Psoas muscle (tissue), 8 donors: ENCODE results near the gene COQ9. TPM values are rescaled to one million over a fixed set of nuclear protein-coding genes. Genes with fewer than 3 reads are reported as not detected.
"Not testable (repeated sequence)": the region's sequence is repeated elsewhere in the genome, so short reads cannot be mapped to it uniquely, and the experiment has no call there.

Experiments
- ATAC-seq, 4 donors: fragments of 200-7000 bp; cut with Tn5 transposase; one replicate each; pipeline ENCODE4 v1.9.1; 2020; ENCODE audit warnings: moderate library complexity in 3 of 4, mild to moderate bottlenecking in 2 of 4
- DNase-seq, 2 donors: peaks; one replicate each; pipeline ENCODE4 v3.0.0-alpha.2; 2020
- H3K27ac ChIP-seq: fragments of 200-600 bp; one replicate; pipeline ENCODE4 v1.8.0; 2022
- H3K27me3 ChIP-seq, 3 donors: fragments of 200-600 bp in 1 of 3; one replicate each; pipeline versions ENCODE4 v1.6.1 to v1.8.0; 2013 to 2022; ENCODE audit warnings: low read length in 2 of 3, mild to moderate bottlenecking in 2 of 3, moderate library complexity in 1 of 3; ENCODE audit not compliant: insufficient read depth in 3 of 3
- H3K36me3 ChIP-seq, 2 donors: fragments of 200-600 bp in 1 of 2; one replicate each; pipeline versions ENCODE4 v1.6.1 to v1.8.0; 2013 to 2022; ENCODE audit warnings: low read depth in 1 of 2, mild to moderate bottlenecking in 1 of 2, moderate library complexity in 1 of 2; ENCODE audit not compliant: insufficient read depth in 1 of 2
- H3K4me1 ChIP-seq: fragments of 200-600 bp; one replicate; pipeline ENCODE4 v1.8.0; 2022
- H3K4me3 ChIP-seq: fragments of 200-600 bp; one replicate; pipeline ENCODE4 v1.8.0; 2022; ENCODE audit warnings: mild to moderate bottlenecking
- H3K9me3 ChIP-seq: fragments of 200-600 bp; one replicate; pipeline ENCODE4 v1.8.0; 2022
- WGBS, 3 donors: extraction: QIAGEN DNeasy Blood & Tissue Kit; methylation state at CpG; one replicate each; pipeline versions ENCODE4 v1.1.6 to v1.1.7; 2013; 5-methylcytosine and 5-hydroxymethylcytosine counted together
- intact Hi-C, 2 donors: fragments of 100-400 bp; cut with DNase I; formaldehyde crosslinking; loops; one replicate each; pipeline versions ENCODE4 v1.11.0 to v1.14.2; 2022
- long read RNA-seq, 2 donors: library from polyadenylated mRNA; unstranded; transcript quantifications; one replicate each; pipeline ENCODE4 v2.0.0, GENCODE V29; 2021
- polyA plus RNA-seq, 3 donors: library from polyadenylated mRNA; stranded (reverse); fragments of 200-250 nt; gene quantifications; one replicate each; pipeline ENCODE4 v1.2.3, GENCODE V29; 2013
- total RNA-seq, 4 donors: library from RNA; stranded (reverse); fragmentation: NEBNext Ultra II Directional in 2 of 4; extraction: Animal tissue kit (Norgen Biotek cat#: 25700) in 2 of 4; gene quantifications; one replicate each; pipeline versions ENCODE4 v1.2.1 to v1.2.4, GENCODE V29; 2021 to 2023
- TF ChIP-seq, protein P1 (sequence below): fragments of 200-600 bp; IDR thresholded peaks from one replicate; pipeline ENCODE4 v1.8.0; 2022; ENCODE audit warnings: antibody characterized with exemption
- donor health status: healthy with polysubstance abuse.
- donor health status: DM: no; HTN: no; CAD: no; lungs with moderate emphysema.
- donor health status: Bipolar disorder and iron deficiency.
- donor health status: healthy.
- donor health status: DM: yes; HTN: yes; CAD: no.
- donor health status: DM: no; HTN: no; CAD: no.
- donor health status: DM: no; HTN: no; CAD: no.
- donor health status: DM: yes; HTN: yes; CAD: no.

COQ9 gene, protein sequence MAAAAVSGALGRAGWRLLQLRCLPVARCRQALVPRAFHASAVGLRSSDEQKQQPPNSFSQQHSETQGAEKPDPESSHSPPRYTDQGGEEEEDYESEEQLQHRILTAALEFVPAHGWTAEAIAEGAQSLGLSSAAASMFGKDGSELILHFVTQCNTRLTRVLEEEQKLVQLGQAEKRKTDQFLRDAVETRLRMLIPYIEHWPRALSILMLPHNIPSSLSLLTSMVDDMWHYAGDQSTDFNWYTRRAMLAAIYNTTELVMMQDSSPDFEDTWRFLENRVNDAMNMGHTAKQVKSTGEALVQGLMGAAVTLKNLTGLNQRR
- total RNA-seq = 100 to 1,000 TPM; 131 to 184 (median 152) TPM
- polyA plus RNA-seq = 100 to 1,000 TPM in 2 of 3 donors, 10 to 100 TPM in 1; 85.0 to 169 (median 149) TPM
- long read RNA-seq, donor 1, transcript COQ9-201 (9 exons, 1,677 nt) = major isoform, 238 of 259 reads
- long read RNA-seq, donor 1, partial matches to known transcripts = 8 of 259 reads
- long read RNA-seq, donor 1, other reads (novel, unspliced or antisense) = 12 of 259 reads
- long read RNA-seq, donor 2, transcript COQ9-214 (6 exons, 882 nt) = minor isoform, 10 of 530 reads
- long read RNA-seq, donor 2, transcript COQ9-201 (9 exons, 1,677 nt) = major isoform, 438 of 530 reads
- long read RNA-seq, donor 2, partial matches to known transcripts = 21 of 530 reads
- long read RNA-seq, donor 2, other reads (novel, unspliced or antisense) = 56 of 530 reads

DNA sequence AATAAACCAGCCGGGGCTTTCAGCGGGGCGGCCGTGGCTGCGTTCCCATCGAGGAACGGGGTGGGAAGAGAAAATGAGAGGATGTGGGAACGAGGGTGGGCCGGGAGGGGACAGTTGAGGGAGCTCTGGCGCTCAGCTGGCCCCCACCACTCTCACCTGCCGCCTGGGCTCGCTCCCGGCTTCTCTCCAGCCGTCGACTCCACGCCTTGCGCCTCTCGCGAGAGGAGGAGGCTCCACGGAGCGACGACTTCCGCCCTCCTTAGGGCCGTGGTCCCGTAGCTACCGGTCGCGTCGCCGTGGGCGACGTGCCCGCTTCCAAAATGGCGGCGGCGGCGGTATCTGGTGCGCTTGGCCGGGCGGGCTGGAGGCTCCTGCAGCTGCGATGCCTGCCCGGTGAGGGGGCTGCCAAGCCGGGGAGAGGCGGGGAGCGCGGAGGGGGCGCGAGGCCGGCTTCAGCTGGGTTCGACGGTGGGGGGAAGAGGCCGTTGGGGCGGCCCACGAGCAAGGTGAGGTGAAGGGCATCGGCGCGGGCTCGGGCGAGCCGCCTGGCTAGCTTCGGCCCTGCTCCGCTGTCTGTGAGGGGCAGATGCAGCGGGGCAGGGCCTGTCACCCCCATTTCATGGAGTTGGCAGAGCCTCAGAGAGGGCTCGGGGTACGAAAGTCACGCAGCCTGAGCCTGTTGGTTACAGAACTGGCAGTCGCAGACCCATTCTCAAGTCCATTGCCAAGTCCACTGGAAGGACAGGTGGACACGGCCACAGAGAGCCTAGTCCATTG, at the start of gene COQ9, which contains the start of gene CIAPIN1:
Gene COQ9 (plus strand): TSS at position 294 of the 777 bp plus-strand sequence. CDS start 27 bp downstream, at position 321.
Gene CIAPIN1 (minus strand): TSS at position 200 of the 777 bp plus-strand sequence. CDS start 6,457 bp downstream, outside the sequence.
- no peaks in the 10 kb centered on the region for H3K9me3 ChIP-seq
- intact Hi-C loops = no loop called here
- 0% methylated on average over 48 to 68 of the region's 68 CpGs for WGBS, 3 donors
- peak; percentile 95 to 98 for DNase-seq
- peak within 1 kb of the TSS; percentile 86 for H3K4me3 ChIP-seq
- no peaks in the 10 kb centered on the region for H3K27me3 ChIP-seq
- H3K4me1 ChIP-seq = peaks cover 39% of the 10 kb centered on the region
- peak within 1 kb of the TSS; percentile 91 for H3K27ac ChIP-seq
- ATAC-seq = peak; percentile 97 to 99 (median 98)
- peaks cover 0 to 19% of the 10 kb centered on the region in 2 donors for H3K36me3 ChIP-seq
- TF ChIP-seq, protein P1, sequence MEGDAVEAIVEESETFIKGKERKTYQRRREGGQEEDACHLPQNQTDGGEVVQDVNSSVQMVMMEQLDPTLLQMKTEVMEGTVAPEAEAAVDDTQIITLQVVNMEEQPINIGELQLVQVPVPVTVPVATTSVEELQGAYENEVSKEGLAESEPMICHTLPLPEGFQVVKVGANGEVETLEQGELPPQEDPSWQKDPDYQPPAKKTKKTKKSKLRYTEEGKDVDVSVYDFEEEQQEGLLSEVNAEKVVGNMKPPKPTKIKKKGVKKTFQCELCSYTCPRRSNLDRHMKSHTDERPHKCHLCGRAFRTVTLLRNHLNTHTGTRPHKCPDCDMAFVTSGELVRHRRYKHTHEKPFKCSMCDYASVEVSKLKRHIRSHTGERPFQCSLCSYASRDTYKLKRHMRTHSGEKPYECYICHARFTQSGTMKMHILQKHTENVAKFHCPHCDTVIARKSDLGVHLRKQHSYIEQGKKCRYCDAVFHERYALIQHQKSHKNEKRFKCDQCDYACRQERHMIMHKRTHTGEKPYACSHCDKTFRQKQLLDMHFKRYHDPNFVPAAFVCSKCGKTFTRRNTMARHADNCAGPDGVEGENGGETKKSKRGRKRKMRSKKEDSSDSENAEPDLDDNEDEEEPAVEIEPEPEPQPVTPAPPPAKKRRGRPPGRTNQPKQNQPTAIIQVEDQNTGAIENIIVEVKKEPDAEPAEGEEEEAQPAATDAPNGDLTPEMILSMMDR = no peak

DNA sequence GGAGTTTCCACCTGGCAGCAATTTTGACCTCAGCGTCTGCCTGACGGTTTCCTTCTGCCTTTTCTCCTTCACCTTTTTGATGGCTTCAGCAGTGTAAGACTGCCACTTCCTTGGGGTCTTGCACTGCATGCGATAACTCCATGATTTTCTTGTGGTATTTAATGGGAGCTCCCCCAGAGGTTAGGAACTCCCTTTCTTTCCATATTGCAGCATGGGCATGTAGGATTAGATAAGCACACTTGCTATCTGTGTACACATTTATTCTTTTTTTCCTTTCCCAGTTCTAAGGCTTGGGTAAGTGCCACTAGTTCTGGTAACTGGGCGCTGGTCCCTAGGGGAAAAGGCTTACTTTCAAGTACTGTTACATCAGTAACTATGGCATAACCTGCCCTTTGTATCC, 49.8 kb upstream of the COQ9 start:
- H3K4me1 ChIP-seq, H3K9me3 ChIP-seq, H3K27ac ChIP-seq, H3K36me3 ChIP-seq, ATAC-seq, H3K4me3 ChIP-seq, intact Hi-C loops, H3K27me3 ChIP-seq: not testable (repeated sequence)
- peak in 1 of 2 donors; percentile 15 for DNase-seq
- 76 to 86% (median 82%) methylated on average over 4 of the region's 4 CpGs for WGBS, 3 donors

DNA sequence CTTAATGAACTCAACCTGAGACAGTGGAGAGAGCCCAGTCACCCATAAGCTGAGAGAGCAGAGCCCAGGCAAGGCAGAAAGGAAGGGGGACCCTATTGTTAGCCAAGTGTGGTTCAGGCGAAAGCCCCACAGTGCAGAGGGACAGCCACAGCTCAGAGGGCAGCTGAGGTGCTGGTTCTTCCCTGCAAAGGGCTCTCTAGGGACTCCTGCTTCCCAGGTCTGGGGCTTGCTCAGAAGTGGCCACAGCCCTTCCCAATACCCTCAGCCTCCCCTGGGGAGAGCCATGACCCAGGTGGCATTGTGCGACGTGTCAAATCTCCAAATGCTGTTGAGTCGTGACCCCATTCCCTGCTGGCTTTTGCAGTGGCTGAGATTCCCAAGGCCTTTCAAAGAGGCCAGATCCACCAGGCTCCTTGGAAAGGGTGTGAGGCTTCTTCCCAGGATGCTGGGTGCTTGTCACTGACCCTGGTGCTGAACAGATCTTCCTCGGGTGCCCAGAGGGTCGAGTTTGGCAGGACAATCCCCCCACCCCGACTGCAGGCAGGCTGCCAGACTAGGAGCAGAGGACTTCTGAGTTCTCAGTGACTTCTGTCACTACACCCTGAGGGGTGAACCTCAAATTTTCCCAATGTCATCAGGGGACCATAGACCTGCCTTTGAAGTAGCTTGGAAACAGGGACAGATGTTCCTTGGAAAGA, 45.2 kb upstream of the COQ9 start:
- no peak overlapping the region for H3K27ac ChIP-seq
- intact Hi-C loops = no loop called here
- DNase-seq = peak in 1 of 2 donors; percentile 34
- no peak for ATAC-seq
- TF ChIP-seq, protein P1 = no peak
- no peaks in the 10 kb centered on the region for H3K36me3 ChIP-seq
- WGBS, 3 donors = 43 to 48% (median 47%) methylated on average over 7 of the region's 7 CpGs
- no peaks in the 10 kb centered on the region for H3K4me1 ChIP-seq
- H3K27me3 ChIP-seq = no peaks in the 10 kb centered on the region
- H3K4me3 ChIP-seq = no peak overlapping the region
- no peaks in the 10 kb centered on the region for H3K9me3 ChIP-seq

DNA sequence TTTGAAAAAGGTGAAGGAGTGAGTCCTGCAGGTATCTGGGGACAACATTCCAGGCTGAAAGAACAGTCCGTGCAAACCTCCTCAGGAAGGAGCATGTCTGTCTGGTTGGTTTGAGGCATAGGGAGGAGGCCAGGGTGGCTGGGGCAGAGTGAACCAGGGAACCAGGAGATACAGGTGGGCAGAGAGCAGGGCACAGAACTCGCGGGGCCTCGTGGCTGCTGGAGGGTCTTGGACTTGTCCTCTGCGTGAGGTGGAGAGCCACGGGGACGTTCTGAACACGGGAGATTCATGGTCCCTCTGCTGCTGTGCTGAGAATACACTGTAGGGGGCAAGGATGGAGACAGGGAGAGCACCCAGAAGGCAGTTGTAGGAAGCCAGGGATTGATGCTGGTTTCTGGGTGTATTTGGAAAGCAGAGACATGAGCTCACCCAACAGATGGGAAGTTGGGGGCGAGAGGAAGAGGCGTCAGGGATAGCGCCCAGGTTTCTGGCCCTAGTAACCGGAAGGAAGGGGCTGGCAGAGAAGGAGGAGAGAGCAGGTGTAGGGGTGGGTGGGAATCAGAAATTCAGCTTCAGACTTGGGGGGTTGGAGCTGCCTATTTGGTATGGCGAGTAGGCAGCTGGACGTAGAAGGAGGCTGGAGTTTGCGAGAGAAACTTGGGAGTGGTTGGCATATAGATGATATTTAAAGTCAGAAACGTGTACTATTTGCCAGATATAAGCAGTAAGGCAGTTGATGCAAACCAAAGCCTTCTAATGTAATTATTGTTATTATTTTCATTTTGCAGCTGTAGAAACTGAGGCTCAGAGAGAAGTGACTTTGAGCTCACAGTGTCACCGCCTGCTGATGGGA, 43.1 kb upstream of the COQ9 start, which contains the start of gene CCL17:
Gene CCL17 (plus strand): TSS at position 803 of the 853 bp plus-strand sequence. CDS start 9,166 bp downstream, outside the sequence.
- TF ChIP-seq, protein P1 = no peak
- H3K27ac ChIP-seq = no peak within 1 kb of the TSS
- H3K4me1 ChIP-seq = no peaks in the 10 kb centered on the region
- 50 to 59% (median 52%) methylated on average over 17 of the region's 17 CpGs for WGBS, 3 donors
- H3K27me3 ChIP-seq = peaks cover 0 to 4% (median 0%) of the 10 kb centered on the region in 3 donors
- intact Hi-C loops = no loop called here
- no peak for DNase-seq
- ATAC-seq = no peak
- H3K36me3 ChIP-seq = no peaks in the 10 kb centered on the region
- H3K9me3 ChIP-seq = no peaks in the 10 kb centered on the region
- H3K4me3 ChIP-seq = no peak within 1 kb of the TSS
